ENCODE results near the gene TARBP1. TPM values are rescaled to one million over a fixed set of nuclear protein-coding genes. Genes with fewer than 3 reads are reported as not detected.
"Not testable (repeated sequence)": the region's sequence is repeated elsewhere in the genome, so short reads cannot be mapped to it uniquely, and the experiment has no call there.

The TARBP1 gene
- total RNA-seq, 1 experiment from 2014 or later = 47.3 TPM

GRCh38 chr1:234388094-234388493 lies 90.9 kb downstream of the TARBP1 start:
- no peaks in the 10 kb centered on the region; the same call in 1 of the 2 replicates for H4K20me1 ChIP-seq (ENCODE audit: insufficient read depth)
- no TSS peak for BruUV-seq (replicated peaks)
- no peaks in the 10 kb centered on the region for H3K9me2 ChIP-seq (ENCODE audit: insufficient read depth)
- H3K79me2 ChIP-seq (ENCODE audit: low read depth) = no peaks in the 10 kb centered on the region
- POLR2A ChIA-PET (ENCODE audit: unreplicated experiment) = no interaction called here
- no peak overlapping the region for H2AFZ ChIP-seq
- no peaks in the 10 kb centered on the region for H3K9me3 ChIP-seq (ENCODE audit: insufficient read depth, low read depth)
- H3K36me3 ChIP-seq (ENCODE audit: low read depth) = peaks cover 9% of the 10 kb centered on the region; the same call in 1 of the 2 replicates
- peaks cover 26% of the 10 kb centered on the region for H3F3A ChIP-seq (ENCODE audit: insufficient read depth, low read depth)
- H3K27me3 ChIP-seq (ENCODE audit: insufficient read depth, low read depth) = no peaks in the 10 kb centered on the region
- CTCF ChIA-PET = no interaction called here
- no peak overlapping the region for H3K4me2 ChIP-seq
- no peak overlapping the region for H3K27ac ChIP-seq
- H3K4me3 ChIP-seq = no peak overlapping the region
- no peaks in the 10 kb centered on the region for H3K4me1 ChIP-seq (replicated peaks; ENCODE audit: insufficient read depth)
- no peak for TF ChIP-seq CTCF (conservative IDR thresholded peaks at IDR 0.05)
- no peak for TF ChIP-seq EZH2 (IDR thresholded peaks at IDR 0.05; ENCODE audit: low read depth)
- intact Hi-C loops (cut with micrococcal nuclease; ENCODE audit: unreplicated experiment) = no loop called here
- DNase-seq = no peak

- no TSS peak for BruUV-seq (replicated peaks)
- H4K20me1 ChIP-seq (ENCODE audit: insufficient read depth) = peaks cover 3% of the 10 kb centered on the region; the same call in 1 of the 2 replicates
- H3K27me3 ChIP-seq (ENCODE audit: insufficient read depth, low read depth) = no peaks in the 10 kb centered on the region
- no peak overlapping the region for H3K27ac ChIP-seq
- H3K79me2 ChIP-seq (ENCODE audit: low read depth) = no peaks in the 10 kb centered on the region
- peaks cover 7% of the 10 kb centered on the region for H3K36me3 ChIP-seq (ENCODE audit: low read depth)
- no peak for DNase-seq
- H3K4me1 ChIP-seq (replicated peaks; ENCODE audit: insufficient read depth) = no peaks in the 10 kb centered on the region
- TF ChIP-seq CTCF (conservative IDR thresholded peaks at IDR 0.05) (no peak), EZH2 (IDR thresholded peaks at IDR 0.05; ENCODE audit: low read depth) (no peak)
- H2AFZ ChIP-seq = no peak overlapping the region
- no peaks in the 10 kb centered on the region for H3K9me3 ChIP-seq (ENCODE audit: insufficient read depth, low read depth)
- intact Hi-C loops (cut with micrococcal nuclease; ENCODE audit: unreplicated experiment) = no loop called here
- peaks cover 26% of the 10 kb centered on the region for H3F3A ChIP-seq (ENCODE audit: insufficient read depth, low read depth)
- POLR2A ChIA-PET (ENCODE audit: unreplicated experiment) = no interaction called here
- H3K4me3 ChIP-seq = no peak overlapping the region
- no peaks in the 10 kb centered on the region for H3K9me2 ChIP-seq (ENCODE audit: insufficient read depth)
- CTCF ChIA-PET = no interaction called here
- H3K4me2 ChIP-seq = no peak overlapping the region
Observed at GRCh38 chr1:234386122-234386521, 92.9 kb downstream of the TARBP1 start.

- Histone ChIP-seq H3K27ac (no peak overlapping the region), H3K4me1 (replicated peaks; ENCODE audit: insufficient read depth) (no peaks in the 10 kb centered on the region), H3K36me3 (ENCODE audit: low read depth) (peaks cover 34% of the 10 kb centered on the region), H3K79me2 (ENCODE audit: low read depth) (peaks cover 7% of the 10 kb centered on the region; the same call in 1 of the 2 replicates), H3K9me2 (ENCODE audit: insufficient read depth) (no peaks in the 10 kb centered on the region), H3K4me2 (no peak overlapping the region), H3K27me3 (ENCODE audit: insufficient read depth, low read depth) (no peaks in the 10 kb centered on the region), H3F3A (ENCODE audit: insufficient read depth, low read depth) (peaks cover 22% of the 10 kb centered on the region), H4K20me1 (ENCODE audit: insufficient read depth) (peaks cover 3% of the 10 kb centered on the region; the same call in 1 of the 2 replicates), H3K4me3 (no peak overlapping the region), H2AFZ (no peak overlapping the region), H3K9me3 (ENCODE audit: insufficient read depth, low read depth) (no peaks in the 10 kb centered on the region)
- POLR2A ChIA-PET (ENCODE audit: unreplicated experiment) = no interaction called here
- no peak for TF ChIP-seq CTCF (conservative IDR thresholded peaks at IDR 0.05)
- no peak for TF ChIP-seq EZH2 (IDR thresholded peaks at IDR 0.05; ENCODE audit: low read depth)
- DNase-seq = no peak
- no TSS peak for BruUV-seq (replicated peaks)
- CTCF ChIA-PET = no interaction called here
- intact Hi-C loops (cut with micrococcal nuclease; ENCODE audit: unreplicated experiment) = no loop called here
Observed at GRCh38 chr1:234381699-234382555, 97.1 kb downstream of the TARBP1 start.

GRCh38 chr1:234379591-234380109 lies 99.3 kb downstream of the TARBP1 start:
- intact Hi-C loops (cut with micrococcal nuclease; ENCODE audit: unreplicated experiment) = loop anchor here (10.0 kb wide), 1 partner anchor 715 kb away; no protein-coding TSS in a partner anchor
- CTCF ChIA-PET; H4K20me1 ChIP-seq (ENCODE audit: insufficient read depth); H3K27me3 ChIP-seq (ENCODE audit: insufficient read depth, low read depth); BruUV-seq (replicated peaks); H3K4me1 ChIP-seq (replicated peaks; ENCODE audit: insufficient read depth); H3K9me2 ChIP-seq (ENCODE audit: insufficient read depth); DNase-seq; POLR2A ChIA-PET (ENCODE audit: unreplicated experiment); H3K9me3 ChIP-seq (ENCODE audit: insufficient read depth, low read depth); H3K4me2 ChIP-seq; H3K4me3 ChIP-seq; H2AFZ ChIP-seq; H3F3A ChIP-seq (ENCODE audit: insufficient read depth, low read depth); H3K27ac ChIP-seq: not testable (repeated sequence)
- Histone ChIP-seq H3K79me2 (ENCODE audit: low read depth) (peaks cover 26% of the 10 kb centered on the region), H3K36me3 (ENCODE audit: low read depth) (peaks cover 44% of the 10 kb centered on the region)

All from PC-9 (cell line).